ENCODE data around the gene LEAP2.

LEAP2 gene

GRCh38 chr5:132883261-132883834 is 9.9 kb downstream of the LEAP2 start:
- DNase-seq: no peak

- no peak for DNase-seq
Observed at GRCh38 chr5:132884548-132884947, 11.1 kb downstream of the LEAP2 start.

GRCh38 chr5:132886064-132886823 is 12.8 kb downstream of the LEAP2 start:
- no peak for DNase-seq

GRCh38 chr5:132887283-132887682 is 13.8 kb downstream of the LEAP2 start:
- DNase-seq: no peak

GRCh38 chr5:132889501-132889900 is 16.0 kb downstream of the LEAP2 start:
- DNase-seq: no peak

- DNase-seq: no peak
Observed at GRCh38 chr5:132890817-132891216, 17.3 kb downstream of the LEAP2 start.

GRCh38 chr5:132895719-132896305 is 22.3 kb downstream of the LEAP2 start:
- DNase-seq: no peak

- DNase-seq: no peak
Observed at GRCh38 chr5:132896685-132897084, 23.2 kb downstream of the LEAP2 start.

GRCh38 chr5:132898094-132898493 is 24.6 kb downstream of the LEAP2 start:
- no peak for DNase-seq

GRCh38 chr5:132901036-132901435 is 27.6 kb downstream of the LEAP2 start:
- no peak for DNase-seq

GRCh38 chr5:132901730-132902129 is 28.3 kb downstream of the LEAP2 start:
- no peak for DNase-seq

GRCh38 chr5:132905938-132906337 is 32.5 kb downstream of the LEAP2 start:
- DNase-seq: no peak

GRCh38 chr5:132907161-132907560 is 33.7 kb downstream of the LEAP2 start:
- DNase-seq: no peak

GRCh38 chr5:132909702-132910101 is 36.2 kb downstream of the LEAP2 start:
- DNase-seq: no peak

GRCh38 chr5:132915681-132916080 is 42.2 kb downstream of the LEAP2 start:
- no peak for DNase-seq

- no peak for DNase-seq
Observed at GRCh38 chr5:132916086-132916485, 42.6 kb downstream of the LEAP2 start.
